ENCODE measurements around the gene GRK3.
A peak's percentile ranks its signal among the peaks of the same experiment; 100 is the strongest.
"Not testable (repeated sequence)": the region's sequence is repeated elsewhere in the genome, so short reads cannot be mapped to it uniquely, and the experiment has no call there.

The GRK3 gene

DNA sequence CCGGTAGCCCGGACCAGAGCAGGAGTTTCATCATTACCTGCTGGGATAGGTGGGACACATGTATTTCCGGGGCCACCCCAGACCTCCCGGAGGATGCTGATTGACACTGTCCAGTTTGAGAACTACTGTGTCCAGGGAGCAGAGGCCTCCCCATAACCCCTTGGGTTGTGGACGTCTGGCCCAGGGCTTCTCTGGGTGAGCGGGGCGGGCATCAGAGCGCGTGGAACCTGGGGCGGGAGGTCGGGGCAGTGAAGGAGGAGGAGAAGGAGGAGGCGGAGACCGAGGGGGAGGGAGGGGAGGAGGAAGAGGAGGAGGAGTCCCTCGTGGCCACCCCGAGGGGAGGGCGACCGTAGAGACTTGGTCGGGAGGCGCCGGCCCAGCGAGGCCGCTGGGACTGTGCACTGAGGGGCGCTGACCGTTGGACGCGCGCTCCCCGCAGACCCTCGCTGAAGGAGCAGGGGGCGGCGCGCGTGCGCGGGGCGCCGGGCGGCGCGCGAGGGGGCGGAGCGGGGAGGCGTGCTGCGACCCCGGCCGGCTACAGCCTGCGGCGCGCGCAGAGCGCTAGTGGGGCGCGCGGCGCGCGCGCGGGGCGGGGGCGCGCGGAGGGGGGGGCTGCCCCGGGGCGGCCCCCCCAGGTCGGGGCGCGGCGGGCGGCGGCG lies at the start of gene GRK3:
TSS of gene GRK3 (plus strand) at position 356 of the 659 bp plus-strand sequence. CDS start 366 bp downstream, outside the sequence.
- no peaks in the 10 kb centered on the region for H4K20me1 ChIP-seq (ENCODE audit: control insufficient read depth, insufficient read depth, low read depth, low read length)
- H3F3A ChIP-seq (ENCODE audit: control insufficient read depth, insufficient read depth), result 0 out of 2 replicates have a peak, but pooled peaks cover 3% of the 10 kb centered on the region
- no peaks in the 10 kb centered on the region for H3K9me3 ChIP-seq (ENCODE audit: control insufficient read depth, insufficient read depth, low read length)
- H3K4me1 ChIP-seq (ENCODE audit: control insufficient read depth, low read length), result peaks cover 55% of the 10 kb centered on the region
- H3K27ac ChIP-seq (ENCODE audit: low read depth, low read length), result 0 out of 2 replicates have a peak within 1 kb of the TSS, but pooled peaks have one; percentile 11
- peaks cover 17% of the 10 kb centered on the region for H3K27me3 ChIP-seq (ENCODE audit: control insufficient read depth, low read length)
- H3K79me2 ChIP-seq (ENCODE audit: control insufficient read depth, low read length), result peaks cover 12% of the 10 kb centered on the region
- peak within 1 kb of the TSS; percentile 93 for H3K4me2 ChIP-seq (ENCODE audit: low read length)
- no peak for TF ChIP-seq CTCF (IDR thresholded peaks at IDR 0.05; ENCODE audit: low read depth, low read length, poor library complexity, severe bottlenecking)
- no peak; the same call in 1 of the 2 replicates for TF ChIP-seq EZH2phosphoT487 (IDR thresholded peaks at IDR 0.05; ENCODE audit: borderline replicate concordance, low read length)
- H3K9me2 ChIP-seq (replicated peaks; ENCODE audit: control insufficient read depth, low read length), result no peaks in the 10 kb centered on the region
- no peaks in the 10 kb centered on the region for H3K36me3 ChIP-seq (ENCODE audit: control insufficient read depth, low read length)
- H3K4me3 ChIP-seq (ENCODE audit: low read length), result peak within 1 kb of the TSS; percentile 84

DNA sequence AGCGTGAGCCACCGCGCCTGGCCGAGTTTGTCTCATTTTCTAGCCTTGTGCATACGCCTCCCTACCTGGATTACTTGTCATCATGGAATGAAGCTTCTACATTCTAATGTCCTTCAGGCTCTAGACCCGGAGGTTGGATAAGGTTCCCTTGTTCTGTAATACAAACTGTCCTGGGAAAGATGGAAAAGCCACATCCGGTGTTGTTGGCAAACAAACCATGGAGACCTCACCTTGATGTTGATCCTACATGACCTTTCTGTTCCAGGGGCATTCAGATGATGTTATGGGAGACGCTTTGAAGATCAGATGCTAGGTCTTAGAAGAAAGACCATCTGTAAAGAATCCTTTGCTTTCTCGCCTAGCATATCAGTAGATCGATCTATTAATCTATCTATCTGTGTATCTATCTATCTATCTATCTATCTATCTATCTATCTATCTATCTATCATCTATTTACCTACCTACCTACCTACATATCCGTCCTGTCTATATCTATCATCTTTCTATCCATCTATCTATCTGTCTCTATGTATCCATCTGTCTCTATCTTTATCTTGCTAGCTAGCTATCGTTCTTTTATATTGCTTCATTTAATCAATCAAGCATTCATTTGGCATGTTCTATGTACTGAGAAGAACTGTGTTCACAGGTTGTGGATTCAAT lies 46.3 kb upstream of the GRK3 start:
- H3K4me1 ChIP-seq (ENCODE audit: control insufficient read depth, low read length), result no peaks in the 10 kb centered on the region

GRCh38 chr22:25525376-25525775 lies 39.1 kb upstream of the GRK3 start:
- Histone ChIP-seq H3K9me3 (ENCODE audit: control insufficient read depth, insufficient read depth, low read length) (no peaks in the 10 kb centered on the region), H3K79me2 (ENCODE audit: control insufficient read depth, low read length) (no peaks in the 10 kb centered on the region), H3K27me3 (ENCODE audit: control insufficient read depth, low read length) (no peaks in the 10 kb centered on the region), H4K20me1 (ENCODE audit: control insufficient read depth, insufficient read depth, low read depth, low read length) (no peaks in the 10 kb centered on the region), H3K9me2 (replicated peaks; ENCODE audit: control insufficient read depth, low read length) (no peaks in the 10 kb centered on the region), H3K4me3 (ENCODE audit: low read length) (no peak overlapping the region), H3F3A (ENCODE audit: control insufficient read depth, insufficient read depth) (no peaks in the 10 kb centered on the region), H3K36me3 (ENCODE audit: control insufficient read depth, low read length) (no peaks in the 10 kb centered on the region), H3K4me2 (ENCODE audit: low read length) (no peak overlapping the region), H3K27ac (ENCODE audit: low read depth, low read length) (no peak overlapping the region), H3K4me1 (ENCODE audit: control insufficient read depth, low read length) (no peaks in the 10 kb centered on the region)
- TF ChIP-seq EZH2phosphoT487 (IDR thresholded peaks at IDR 0.05; ENCODE audit: borderline replicate concordance, low read length), result no peak
- TF ChIP-seq CTCF (IDR thresholded peaks at IDR 0.05; ENCODE audit: low read depth, low read length, poor library complexity, severe bottlenecking), result no peak

More for the DNA sequence above, 46.3 kb upstream of the GRK3 start:
- Histone ChIP-seq H3K79me2 (ENCODE audit: control insufficient read depth, low read length) (no peaks in the 10 kb centered on the region), H3K36me3 (ENCODE audit: control insufficient read depth, low read length) (no peaks in the 10 kb centered on the region), H3K4me3 (ENCODE audit: low read length) (no peak overlapping the region), H3K9me3 (ENCODE audit: control insufficient read depth, insufficient read depth, low read length) (no peaks in the 10 kb centered on the region), H3K27ac (ENCODE audit: low read depth, low read length) (no peak overlapping the region), H3K4me2 (ENCODE audit: low read length) (no peak overlapping the region), H3K9me2 (replicated peaks; ENCODE audit: control insufficient read depth, low read length) (no peaks in the 10 kb centered on the region), H3F3A (ENCODE audit: control insufficient read depth, insufficient read depth) (no peaks in the 10 kb centered on the region), H3K27me3 (ENCODE audit: control insufficient read depth, low read length) (no peaks in the 10 kb centered on the region), H4K20me1 (ENCODE audit: control insufficient read depth, insufficient read depth, low read depth, low read length) (no peaks in the 10 kb centered on the region)
- TF ChIP-seq CTCF (IDR thresholded peaks at IDR 0.05; ENCODE audit: low read depth, low read length, poor library complexity, severe bottlenecking), result no peak
- no peak for TF ChIP-seq EZH2phosphoT487 (IDR thresholded peaks at IDR 0.05; ENCODE audit: borderline replicate concordance, low read length)

GRCh38 chr22:25525804-25526584 lies 38.5 kb upstream of the GRK3 start:
- not testable (repeated sequence) for H3K4me3 ChIP-seq (ENCODE audit: low read length); H3K9me3 ChIP-seq (ENCODE audit: control insufficient read depth, insufficient read depth, low read length)

DNA sequence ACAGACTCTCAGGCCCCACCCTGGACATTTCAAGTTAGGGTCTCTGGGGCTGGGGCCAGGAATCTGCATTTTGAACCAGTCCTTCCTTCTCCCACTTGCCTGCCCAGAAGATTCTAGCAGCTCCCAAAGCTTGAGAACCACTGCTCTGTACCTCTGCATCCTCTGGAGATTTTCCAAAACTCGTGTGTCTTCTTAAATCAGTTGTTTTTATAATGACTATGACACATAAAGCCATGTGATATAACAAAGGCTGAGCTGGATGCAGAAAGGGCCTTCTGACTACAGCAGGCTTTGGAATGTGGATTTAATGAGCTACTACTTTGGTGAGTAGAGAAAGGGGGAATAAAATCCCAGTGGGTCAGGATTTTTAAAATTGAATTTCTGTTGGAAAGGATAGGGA lies 37.5 kb upstream of the GRK3 start:
- not testable (repeated sequence) for H3K4me1 ChIP-seq (ENCODE audit: control insufficient read depth, low read length); H3K9me2 ChIP-seq (replicated peaks; ENCODE audit: control insufficient read depth, low read length); H3F3A ChIP-seq (ENCODE audit: control insufficient read depth, insufficient read depth); H3K4me2 ChIP-seq (ENCODE audit: low read length); H3K79me2 ChIP-seq (ENCODE audit: control insufficient read depth, low read length); H3K27ac ChIP-seq (ENCODE audit: low read depth, low read length); H3K9me3 ChIP-seq (ENCODE audit: control insufficient read depth, insufficient read depth, low read length); H3K27me3 ChIP-seq (ENCODE audit: control insufficient read depth, low read length); H3K36me3 ChIP-seq (ENCODE audit: control insufficient read depth, low read length); H3K4me3 ChIP-seq (ENCODE audit: low read length); H4K20me1 ChIP-seq (ENCODE audit: control insufficient read depth, insufficient read depth, low read depth, low read length)

More at GRCh38 chr22:25525804-25526584, 38.5 kb upstream of the GRK3 start:
- H3K4me1 ChIP-seq (ENCODE audit: control insufficient read depth, low read length); H3F3A ChIP-seq (ENCODE audit: control insufficient read depth, insufficient read depth); H3K4me2 ChIP-seq (ENCODE audit: low read length); H4K20me1 ChIP-seq (ENCODE audit: control insufficient read depth, insufficient read depth, low read depth, low read length); H3K9me2 ChIP-seq (replicated peaks; ENCODE audit: control insufficient read depth, low read length); H3K27ac ChIP-seq (ENCODE audit: low read depth, low read length); H3K79me2 ChIP-seq (ENCODE audit: control insufficient read depth, low read length); H3K36me3 ChIP-seq (ENCODE audit: control insufficient read depth, low read length); H3K27me3 ChIP-seq (ENCODE audit: control insufficient read depth, low read length): not testable (repeated sequence)

Data from DOHH2 (cell line).